ENCODE measurements around the gene SVOPL. TPM values are rescaled to one million over a fixed set of nuclear protein-coding genes. Genes with fewer than 3 reads are reported as not detected.

The SVOPL gene
- total RNA-seq, 2 experiments from 2014 or later = not detected

DNA sequence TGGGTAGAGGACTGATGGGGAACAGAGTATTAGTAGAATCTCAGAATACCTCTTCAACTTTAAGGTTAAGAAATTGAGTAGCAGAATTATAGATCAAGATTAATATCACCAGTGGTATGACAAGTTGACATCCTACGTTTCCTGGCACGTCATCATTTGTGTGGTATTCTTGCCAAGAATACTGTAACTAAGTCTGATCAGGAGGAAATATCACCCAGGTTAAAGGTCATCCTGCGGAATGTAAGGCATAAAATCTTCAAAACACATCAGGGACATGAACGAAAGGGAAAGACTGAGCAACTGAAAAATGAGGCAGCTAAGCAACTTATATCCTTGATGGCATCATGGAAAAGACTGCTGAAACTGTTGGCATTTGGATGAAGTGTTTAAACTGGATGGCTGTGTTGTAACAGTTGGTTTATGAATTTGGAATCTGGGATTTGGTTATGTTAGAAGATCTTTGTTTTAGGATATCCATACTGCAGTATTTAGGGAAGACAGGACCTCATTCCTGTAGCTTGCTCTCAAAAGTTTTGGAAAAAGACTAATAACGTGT is 155.0 kb downstream of the SVOPL start:
- Histone ChIP-seq H3K36me3 (ENCODE audit: insufficient read depth, low read length) (peaks cover 46% of the 10 kb centered on the region), H3K27ac (ENCODE audit: low read depth in 1 of 2, low read length in 2 of 2) (no peak overlapping the region), H3K9me3 (ENCODE audit: control insufficient read depth in 1 of 2, insufficient read depth in 1 of 2, low read length in 2 of 2) (no peaks in the 10 kb centered on the region), H3K4me1 (ENCODE audit: insufficient read depth, low read length) (no peaks in the 10 kb centered on the region), H3K27me3 (ENCODE audit: control insufficient read depth in 1 of 2, insufficient read depth in 2 of 2, low read length in 2 of 2) (no peaks in the 10 kb centered on the region), H3K4me3 (ENCODE audit: low read length) (no peak overlapping the region)
- peaks cover 18% of the 10 kb centered on the region for H3K9me3 Mint-ChIP-seq
- H3K27me3 Mint-ChIP-seq = no peaks in the 10 kb centered on the region
- H3K36me3 Mint-ChIP-seq (ENCODE audit: low read depth) = peaks cover 91% of the 10 kb centered on the region
- no peak overlapping the region for H3K27ac Mint-ChIP-seq
- POLR2A ChIA-PET = no interaction called here
- DNase-seq (no peak), ATAC-seq (ENCODE audit: poor library complexity) (no peak)
- no peak for TF ChIP-seq CTCF (IDR thresholded peaks at IDR 0.05)
- CTCF ChIA-PET = no interaction called here
- intact Hi-C loops (cut with DNase I, micrococcal nuclease) = no loop called here
- peaks cover 7% of the 10 kb centered on the region for H3K4me1 Mint-ChIP-seq (ENCODE audit: low read depth)
- H3K4me3 Mint-ChIP-seq = no peak overlapping the region

DNA sequence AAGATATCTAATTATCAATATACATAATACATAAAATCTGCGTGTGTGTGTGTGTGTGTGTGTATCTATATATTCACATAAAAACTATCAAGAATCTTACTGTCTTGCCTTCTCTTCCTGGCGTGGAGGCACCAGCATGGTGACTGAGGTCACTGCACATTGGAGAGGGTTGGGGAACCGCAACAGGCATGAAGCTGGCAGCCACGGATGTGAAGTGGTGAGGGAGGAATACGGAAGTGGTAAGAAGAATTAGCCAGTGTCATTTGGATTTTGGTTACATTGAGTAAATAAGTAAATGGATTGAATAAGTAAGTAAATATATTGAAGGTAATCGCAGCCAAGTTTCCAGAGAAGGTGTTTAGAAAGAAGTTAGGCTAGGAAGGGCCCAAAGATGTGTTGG is 156.0 kb downstream of the SVOPL start:
- peaks cover 47% of the 10 kb centered on the region for H3K36me3 ChIP-seq (ENCODE audit: insufficient read depth, low read length)

More for the DNA sequence above, 156.0 kb downstream of the SVOPL start:
- Histone ChIP-seq H3K4me1 (ENCODE audit: insufficient read depth, low read length) (no peaks in the 10 kb centered on the region), H3K4me3 (ENCODE audit: low read length) (no peak overlapping the region), H3K27me3 (ENCODE audit: control insufficient read depth in 1 of 2, insufficient read depth in 2 of 2, low read length in 2 of 2) (no peaks in the 10 kb centered on the region), H3K27ac (ENCODE audit: low read depth in 1 of 2, low read length in 2 of 2) (no peak overlapping the region), H3K9me3 (ENCODE audit: control insufficient read depth in 1 of 2, insufficient read depth in 1 of 2, low read length in 2 of 2) (no peaks in the 10 kb centered on the region)
- Mint-ChIP-seq H3K27me3 (no peaks in the 10 kb centered on the region), H3K27ac (no peak overlapping the region), H3K9me3 (peaks cover 15% of the 10 kb centered on the region), H3K4me3 (no peak overlapping the region), H3K4me1 (ENCODE audit: low read depth) (peaks cover 7% of the 10 kb centered on the region), H3K36me3 (ENCODE audit: low read depth) (peaks cover 91% of the 10 kb centered on the region)
- intact Hi-C loops (cut with DNase I, micrococcal nuclease) = no loop called here
- ATAC-seq (ENCODE audit: poor library complexity) = no peak
- TF ChIP-seq CTCF (IDR thresholded peaks at IDR 0.05) = no peak
- POLR2A ChIA-PET = no interaction called here
- DNase-seq = no peak
- CTCF ChIA-PET = no interaction called here

Other genes with a start within 250 kb of the SVOPL start
- 10 to 100 TPM; 14.1 to 16.0 TPM for gene TRIM24, start 241.1 kb downstream of the SVOPL start, total RNA-seq
- gene TMEM213, start 96.6 kb upstream of the SVOPL start, total RNA-seq = not detected
- not detected for gene ATP6V0A4, start 96.8 kb upstream of the SVOPL start, total RNA-seq

Data from CD4-positive, alpha-beta T cell (primary cell).